ENCODE data around the gene PPP2CA.

DNA sequence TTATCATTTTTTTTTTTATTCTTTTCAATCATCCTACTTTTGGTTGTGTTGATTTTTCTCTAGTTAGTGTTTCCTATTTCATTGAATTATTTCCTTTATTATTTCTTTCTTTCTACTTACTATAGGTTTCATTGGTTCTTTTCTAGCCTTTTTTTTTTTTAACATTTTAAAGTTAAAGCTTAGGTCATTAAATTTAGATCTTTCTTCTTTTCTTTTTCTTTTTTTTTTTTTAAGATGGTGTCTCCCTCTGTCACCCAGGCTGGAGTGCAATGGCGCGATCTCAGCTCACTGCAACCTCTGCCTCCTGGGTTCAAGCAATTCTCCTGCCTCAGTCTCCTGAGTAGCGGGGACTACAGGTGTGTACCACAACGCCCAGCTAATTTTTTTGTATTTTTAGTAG, 43.0 kb upstream of the PPP2CA start:
- TF ChIP-seq, protein P1, sequence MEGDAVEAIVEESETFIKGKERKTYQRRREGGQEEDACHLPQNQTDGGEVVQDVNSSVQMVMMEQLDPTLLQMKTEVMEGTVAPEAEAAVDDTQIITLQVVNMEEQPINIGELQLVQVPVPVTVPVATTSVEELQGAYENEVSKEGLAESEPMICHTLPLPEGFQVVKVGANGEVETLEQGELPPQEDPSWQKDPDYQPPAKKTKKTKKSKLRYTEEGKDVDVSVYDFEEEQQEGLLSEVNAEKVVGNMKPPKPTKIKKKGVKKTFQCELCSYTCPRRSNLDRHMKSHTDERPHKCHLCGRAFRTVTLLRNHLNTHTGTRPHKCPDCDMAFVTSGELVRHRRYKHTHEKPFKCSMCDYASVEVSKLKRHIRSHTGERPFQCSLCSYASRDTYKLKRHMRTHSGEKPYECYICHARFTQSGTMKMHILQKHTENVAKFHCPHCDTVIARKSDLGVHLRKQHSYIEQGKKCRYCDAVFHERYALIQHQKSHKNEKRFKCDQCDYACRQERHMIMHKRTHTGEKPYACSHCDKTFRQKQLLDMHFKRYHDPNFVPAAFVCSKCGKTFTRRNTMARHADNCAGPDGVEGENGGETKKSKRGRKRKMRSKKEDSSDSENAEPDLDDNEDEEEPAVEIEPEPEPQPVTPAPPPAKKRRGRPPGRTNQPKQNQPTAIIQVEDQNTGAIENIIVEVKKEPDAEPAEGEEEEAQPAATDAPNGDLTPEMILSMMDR (IDR thresholded peaks at IDR 0.05; ENCODE audit: poor library complexity) = no peak
- TF ChIP-seq EZH2phosphoT487 (IDR thresholded peaks at IDR 0.05; ENCODE audit: low read depth, severe bottlenecking, unreplicated experiment) (no peak), EZH2 (IDR thresholded peaks at IDR 0.05; ENCODE audit: borderline replicate concordance) (no peak)

Measured in hepatocyte (in vitro differentiated cells).